ENCODE data around the gene SRCIN1.

GRCh38 chr17:38583176-38583575 is 22.6 kb downstream of the SRCIN1 start:
- TF ChIP-seq CTCF (IDR thresholded peaks at IDR 0.05) = no peak
- TF ChIP-seq POLR2A (IDR thresholded peaks at IDR 0.05) = no peak

All from thyroid gland (tissue), 4 donors.